ENCODE results near the gene CSRNP2.
"Not testable (repeated sequence)": the region's sequence is repeated elsewhere in the genome, so short reads cannot be mapped to it uniquely, and the experiment has no call there.

DNA sequence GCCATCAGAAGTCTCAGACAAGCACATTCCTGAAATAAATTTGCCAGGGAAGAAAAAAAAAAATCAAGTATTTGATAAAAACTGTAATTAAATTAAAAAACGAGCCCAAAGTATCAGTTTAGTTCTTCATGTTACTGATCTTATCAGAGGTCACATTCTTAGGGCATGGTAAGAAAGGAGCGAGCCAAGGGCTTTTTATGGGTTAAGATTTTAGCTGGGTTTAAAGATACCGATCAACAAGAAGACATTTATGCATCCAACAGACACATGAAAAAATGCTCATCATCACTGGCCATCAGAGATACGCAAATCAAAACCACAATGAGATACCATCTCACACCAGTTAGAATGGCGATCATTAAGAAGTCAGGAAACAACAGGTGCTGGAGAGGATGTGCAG, 5.0 kb downstream of the CSRNP2 start:
- TF ChIP-seq, protein P1, sequence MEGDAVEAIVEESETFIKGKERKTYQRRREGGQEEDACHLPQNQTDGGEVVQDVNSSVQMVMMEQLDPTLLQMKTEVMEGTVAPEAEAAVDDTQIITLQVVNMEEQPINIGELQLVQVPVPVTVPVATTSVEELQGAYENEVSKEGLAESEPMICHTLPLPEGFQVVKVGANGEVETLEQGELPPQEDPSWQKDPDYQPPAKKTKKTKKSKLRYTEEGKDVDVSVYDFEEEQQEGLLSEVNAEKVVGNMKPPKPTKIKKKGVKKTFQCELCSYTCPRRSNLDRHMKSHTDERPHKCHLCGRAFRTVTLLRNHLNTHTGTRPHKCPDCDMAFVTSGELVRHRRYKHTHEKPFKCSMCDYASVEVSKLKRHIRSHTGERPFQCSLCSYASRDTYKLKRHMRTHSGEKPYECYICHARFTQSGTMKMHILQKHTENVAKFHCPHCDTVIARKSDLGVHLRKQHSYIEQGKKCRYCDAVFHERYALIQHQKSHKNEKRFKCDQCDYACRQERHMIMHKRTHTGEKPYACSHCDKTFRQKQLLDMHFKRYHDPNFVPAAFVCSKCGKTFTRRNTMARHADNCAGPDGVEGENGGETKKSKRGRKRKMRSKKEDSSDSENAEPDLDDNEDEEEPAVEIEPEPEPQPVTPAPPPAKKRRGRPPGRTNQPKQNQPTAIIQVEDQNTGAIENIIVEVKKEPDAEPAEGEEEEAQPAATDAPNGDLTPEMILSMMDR (conservative IDR thresholded peaks at IDR 0.05; ENCODE audit: low read depth, low read length): not testable (repeated sequence)
- not testable (repeated sequence) for TF ChIP-seq EZH2 (IDR thresholded peaks at IDR 0.05; ENCODE audit: low read length, unreplicated experiment); EZH2phosphoT487 (IDR thresholded peaks at IDR 0.05; ENCODE audit: borderline replicate concordance, low read length)

Data from PC-3 (cell line).